ENCODE data around the gene BCHE. TPM values are rescaled to one million over a fixed set of nuclear protein-coding genes. Genes with fewer than 3 reads are reported as not detected.

The BCHE gene
- total RNA-seq (not detected), total RNA-seq (0 reads per million in 2 donors)

GRCh38 chr3:165837058-165837525, at the start of gene BCHE:
Gene BCHE (minus strand): TSS chr3:165837423. CDS start chr3:165831033, 6,390 bp downstream.
- Mint-ChIP-seq H3K27ac (no peak within 1 kb of the TSS), H3K4me1 (no peaks in the 10 kb centered on the region), H3K27me3 (no peaks in the 10 kb centered on the region), H3K4me3 (no peak within 1 kb of the TSS), H3K36me3 (ENCODE audit: low read depth) (no peaks in the 10 kb centered on the region)
- ATAC-seq (no peak), DNase-seq (no peak)
- no peaks in the 10 kb centered on the region for H3K9me3 ChIP-seq (ENCODE audit: control insufficient read depth, low read length, poor library complexity, severe bottlenecking)

- no peaks in the 10 kb centered on the region for H3K9me3 ChIP-seq (ENCODE audit: control insufficient read depth, low read length, poor library complexity, severe bottlenecking)
- Mint-ChIP-seq H3K4me1 (no peaks in the 10 kb centered on the region), H3K27me3 (no peaks in the 10 kb centered on the region), H3K27ac (no peak overlapping the region), H3K36me3 (ENCODE audit: low read depth) (no peaks in the 10 kb centered on the region), H3K4me3 (no peak overlapping the region)
- DNase-seq (no peak), ATAC-seq (no peak)
These were observed 48.5 kb upstream of the BCHE start for GRCh38 chr3:165885558-165886270.

- no peak overlapping the region for H3K4me3 Mint-ChIP-seq
- no peaks in the 10 kb centered on the region for H3K27me3 Mint-ChIP-seq
- H3K9me3 ChIP-seq (ENCODE audit: control insufficient read depth, low read length, poor library complexity, severe bottlenecking): no peaks in the 10 kb centered on the region
- no peak for DNase-seq
- H3K27ac Mint-ChIP-seq: no peak overlapping the region
- no peaks in the 10 kb centered on the region for H3K36me3 Mint-ChIP-seq (ENCODE audit: low read depth)
- ATAC-seq: no peak
- H3K4me1 Mint-ChIP-seq: no peaks in the 10 kb centered on the region
These were observed 47.3 kb upstream of the BCHE start for GRCh38 chr3:165884518-165884917.

GRCh38 chr3:165883863-165884478, 46.7 kb upstream of the BCHE start:
- Mint-ChIP-seq H3K36me3 (ENCODE audit: low read depth) (no peaks in the 10 kb centered on the region), H3K27me3 (no peaks in the 10 kb centered on the region), H3K27ac (no peak overlapping the region), H3K4me3 (no peak overlapping the region), H3K4me1 (no peaks in the 10 kb centered on the region)
- H3K9me3 ChIP-seq (ENCODE audit: control insufficient read depth, low read length, poor library complexity, severe bottlenecking): no peaks in the 10 kb centered on the region
- ATAC-seq: no peak
- DNase-seq: no peak

- ATAC-seq: no peak
- Mint-ChIP-seq H3K27ac (no peak overlapping the region), H3K4me1 (no peaks in the 10 kb centered on the region), H3K27me3 (no peaks in the 10 kb centered on the region), H3K4me3 (no peak overlapping the region), H3K36me3 (ENCODE audit: low read depth) (no peaks in the 10 kb centered on the region)
- H3K9me3 ChIP-seq (ENCODE audit: control insufficient read depth, low read length, poor library complexity, severe bottlenecking): no peaks in the 10 kb centered on the region
- DNase-seq: no peak
These were observed 45.9 kb upstream of the BCHE start for GRCh38 chr3:165883117-165883516.

- no peak overlapping the region for H3K27ac Mint-ChIP-seq
- no peaks in the 10 kb centered on the region for H3K9me3 ChIP-seq (ENCODE audit: control insufficient read depth, low read length, poor library complexity, severe bottlenecking)
- DNase-seq (no peak), ATAC-seq (no peak)
- H3K27me3 Mint-ChIP-seq: no peaks in the 10 kb centered on the region
- no peaks in the 10 kb centered on the region for H3K4me1 Mint-ChIP-seq
- no peak overlapping the region for H3K4me3 Mint-ChIP-seq
- no peaks in the 10 kb centered on the region for H3K36me3 Mint-ChIP-seq (ENCODE audit: low read depth)
These were observed 38.4 kb upstream of the BCHE start for GRCh38 chr3:165875644-165876043.

- no peaks in the 10 kb centered on the region for H3K4me1 Mint-ChIP-seq
- ATAC-seq (no peak), DNase-seq (no peak)
- H3K4me3 Mint-ChIP-seq: no peak overlapping the region
- no peaks in the 10 kb centered on the region for H3K36me3 Mint-ChIP-seq (ENCODE audit: low read depth)
- no peaks in the 10 kb centered on the region for H3K27me3 Mint-ChIP-seq
- no peaks in the 10 kb centered on the region for H3K9me3 ChIP-seq (ENCODE audit: control insufficient read depth, low read length, poor library complexity, severe bottlenecking)
- H3K27ac Mint-ChIP-seq: no peak overlapping the region
These were observed 37.7 kb upstream of the BCHE start for GRCh38 chr3:165874663-165875489.

- Mint-ChIP-seq H3K4me3 (no peak overlapping the region), H3K36me3 (ENCODE audit: low read depth) (no peaks in the 10 kb centered on the region), H3K4me1 (no peaks in the 10 kb centered on the region), H3K27me3 (no peaks in the 10 kb centered on the region), H3K27ac (no peak overlapping the region)
- no peak for DNase-seq
- ATAC-seq: no peak
- H3K9me3 ChIP-seq (ENCODE audit: control insufficient read depth, low read length, poor library complexity, severe bottlenecking): no peaks in the 10 kb centered on the region
These were observed 30.9 kb upstream of the BCHE start for GRCh38 chr3:165868088-165868487.

- no peaks in the 10 kb centered on the region for H3K4me1 Mint-ChIP-seq
- H3K36me3 Mint-ChIP-seq (ENCODE audit: low read depth): no peaks in the 10 kb centered on the region
- H3K27me3 Mint-ChIP-seq: no peaks in the 10 kb centered on the region
- no peak overlapping the region for H3K27ac Mint-ChIP-seq
- no peak overlapping the region for H3K4me3 Mint-ChIP-seq
- H3K9me3 ChIP-seq (ENCODE audit: control insufficient read depth, low read length, poor library complexity, severe bottlenecking): no peaks in the 10 kb centered on the region
- ATAC-seq (no peak), DNase-seq (no peak)
These were observed 21.8 kb upstream of the BCHE start for GRCh38 chr3:165859061-165859460.

- H3K9me3 ChIP-seq (ENCODE audit: control insufficient read depth, low read length, poor library complexity, severe bottlenecking): no peaks in the 10 kb centered on the region
- H3K4me1 Mint-ChIP-seq: no peaks in the 10 kb centered on the region
- H3K27me3 Mint-ChIP-seq: no peaks in the 10 kb centered on the region
- H3K36me3 Mint-ChIP-seq (ENCODE audit: low read depth): no peaks in the 10 kb centered on the region
- ATAC-seq: no peak
- no peak for DNase-seq
- no peak overlapping the region for H3K27ac Mint-ChIP-seq
- no peak overlapping the region for H3K4me3 Mint-ChIP-seq
These were observed 18.4 kb upstream of the BCHE start for GRCh38 chr3:165855581-165855980.

GRCh38 chr3:165854696-165855095, 17.5 kb upstream of the BCHE start:
- no peak for ATAC-seq
- H3K27me3 Mint-ChIP-seq: no peaks in the 10 kb centered on the region

GRCh38 chr3:165852711-165853110, 15.5 kb upstream of the BCHE start:
- H3K4me3 Mint-ChIP-seq: no peak overlapping the region
- ATAC-seq (no peak), DNase-seq (no peak)
- no peaks in the 10 kb centered on the region for H3K36me3 Mint-ChIP-seq (ENCODE audit: low read depth)
- H3K27ac Mint-ChIP-seq: no peak overlapping the region
- H3K9me3 ChIP-seq (ENCODE audit: control insufficient read depth, low read length, poor library complexity, severe bottlenecking): no peaks in the 10 kb centered on the region
- no peaks in the 10 kb centered on the region for H3K27me3 Mint-ChIP-seq
- no peaks in the 10 kb centered on the region for H3K4me1 Mint-ChIP-seq

More at GRCh38 chr3:165854696-165855095, 17.5 kb upstream of the BCHE start:
- no peak for DNase-seq
- H3K4me3 Mint-ChIP-seq: no peak overlapping the region
- no peaks in the 10 kb centered on the region for H3K4me1 Mint-ChIP-seq
- no peaks in the 10 kb centered on the region for H3K9me3 ChIP-seq (ENCODE audit: control insufficient read depth, low read length, poor library complexity, severe bottlenecking)
- H3K36me3 Mint-ChIP-seq (ENCODE audit: low read depth): no peaks in the 10 kb centered on the region
- no peak overlapping the region for H3K27ac Mint-ChIP-seq

GRCh38 chr3:165852191-165852590, 15.0 kb upstream of the BCHE start:
- H3K4me3 Mint-ChIP-seq: no peak overlapping the region
- ATAC-seq: no peak
- H3K27ac Mint-ChIP-seq: no peak overlapping the region
- H3K27me3 Mint-ChIP-seq: no peaks in the 10 kb centered on the region
- H3K36me3 Mint-ChIP-seq (ENCODE audit: low read depth): no peaks in the 10 kb centered on the region
- no peak for DNase-seq
- H3K4me1 Mint-ChIP-seq: no peaks in the 10 kb centered on the region
- no peaks in the 10 kb centered on the region for H3K9me3 ChIP-seq (ENCODE audit: control insufficient read depth, low read length, poor library complexity, severe bottlenecking)

All from T-helper 17 cell (primary cell).